Subcutaneous abdominal adipose tissue (tissue), 5 donors: ENCODE measurements around the gene TDG.
"Not testable (repeated sequence)": the region's sequence is repeated elsewhere in the genome, so short reads cannot be mapped to it uniquely, and the experiment has no call there.

Experiments
- H3K27ac ChIP-seq: one replicate; pipeline ENCODE4 v1.7.0; 2013; ENCODE audit warnings: low read depth, mild to moderate bottlenecking, inconsistent platforms, low read length, moderate library complexity
- H3K27me3 ChIP-seq, 5 donors: one replicate each; pipeline ENCODE4 v1.7.0; 2013; ENCODE audit warnings: low read length in 5 of 5, inconsistent platforms in 1 of 5; ENCODE audit not compliant: control insufficient read depth in 5 of 5, insufficient read depth in 4 of 5
- H3K36me3 ChIP-seq, 5 donors: one replicate each; pipeline ENCODE4 v1.7.0; 2013; ENCODE audit warnings: low read length in 5 of 5; ENCODE audit not compliant: control insufficient read depth in 5 of 5, insufficient read depth in 5 of 5
- H3K4me1 ChIP-seq, 5 donors: one replicate each; pipeline ENCODE4 v1.7.0; 2013; ENCODE audit warnings: low read length in 5 of 5, mild to moderate bottlenecking in 3 of 5, moderate library complexity in 1 of 5; ENCODE audit not compliant: control insufficient read depth in 5 of 5, insufficient read depth in 5 of 5
- H3K4me3 ChIP-seq, 5 donors: one replicate each; pipeline ENCODE4 v1.7.0; 2013; ENCODE audit warnings: low read length in 5 of 5, low read depth in 1 of 5
- H3K9ac ChIP-seq, 5 donors: one replicate each; pipeline ENCODE4 v1.7.0; 2013; ENCODE audit warnings: low read length in 5 of 5, mild to moderate bottlenecking in 4 of 5, moderate library complexity in 3 of 5
- H3K9me3 ChIP-seq, 5 donors: one replicate each; pipeline ENCODE4 v1.7.0; 2013; ENCODE audit warnings: low read length in 5 of 5; ENCODE audit not compliant: control insufficient read depth in 5 of 5
- donor health status: healthy.
- donor health status: healthy.
- donor health status: healthy.
- donor health status: healthy.
- donor health status: healthy.

The TDG gene

DNA sequence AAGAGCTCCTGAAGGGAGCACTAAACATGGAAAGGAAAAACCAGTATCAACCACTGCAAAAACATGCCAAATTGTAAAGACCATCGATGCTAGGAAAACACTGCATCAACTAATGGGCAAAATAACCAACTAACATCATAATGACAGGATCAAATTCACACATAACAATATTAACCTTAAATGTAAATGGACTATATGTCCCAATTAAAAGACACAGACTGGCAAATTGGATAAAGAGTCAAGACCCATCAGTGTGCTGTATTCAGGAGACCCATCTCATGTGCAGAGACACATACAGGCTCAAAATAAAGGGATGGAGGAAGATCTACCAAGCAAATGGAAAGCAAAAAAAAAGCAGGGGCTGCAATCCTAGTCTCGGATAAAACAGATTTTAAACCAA, 70.5 kb downstream of the TDG start:
- not testable (repeated sequence) for H3K27ac ChIP-seq, H3K4me1 ChIP-seq, H3K27me3 ChIP-seq, H3K9me3 ChIP-seq, H3K36me3 ChIP-seq, H3K4me3 ChIP-seq, H3K9ac ChIP-seq
